ENCODE results near the gene UTF1.
"Not testable (repeated sequence)": the region's sequence is repeated elsewhere in the genome, so short reads cannot be mapped to it uniquely, and the experiment has no call there.

Gene UTF1

DNA sequence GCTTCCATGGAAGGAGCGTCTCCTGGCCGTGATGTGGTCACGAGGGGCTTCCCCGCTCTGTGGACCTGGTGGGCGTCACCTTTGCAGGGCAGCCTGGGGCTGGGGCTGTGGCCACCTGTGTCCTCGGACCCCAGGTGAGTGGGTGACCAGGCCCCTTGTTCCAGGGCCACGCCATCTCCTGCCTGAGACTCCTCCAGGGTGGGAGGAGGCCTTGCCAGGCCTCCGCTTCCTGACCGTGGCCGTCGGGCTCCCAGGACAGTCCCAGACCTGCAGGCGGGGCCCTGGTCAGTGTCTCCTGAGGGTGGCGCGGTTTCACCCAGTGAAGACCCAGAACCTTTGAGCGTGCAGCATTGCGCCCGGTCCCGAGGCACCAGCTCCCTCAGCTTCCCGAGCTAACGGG lies 20.4 kb upstream of the UTF1 start:
- DNase-seq (ENCODE audit: low read depth in 2 of 2), result no peak

DNA sequence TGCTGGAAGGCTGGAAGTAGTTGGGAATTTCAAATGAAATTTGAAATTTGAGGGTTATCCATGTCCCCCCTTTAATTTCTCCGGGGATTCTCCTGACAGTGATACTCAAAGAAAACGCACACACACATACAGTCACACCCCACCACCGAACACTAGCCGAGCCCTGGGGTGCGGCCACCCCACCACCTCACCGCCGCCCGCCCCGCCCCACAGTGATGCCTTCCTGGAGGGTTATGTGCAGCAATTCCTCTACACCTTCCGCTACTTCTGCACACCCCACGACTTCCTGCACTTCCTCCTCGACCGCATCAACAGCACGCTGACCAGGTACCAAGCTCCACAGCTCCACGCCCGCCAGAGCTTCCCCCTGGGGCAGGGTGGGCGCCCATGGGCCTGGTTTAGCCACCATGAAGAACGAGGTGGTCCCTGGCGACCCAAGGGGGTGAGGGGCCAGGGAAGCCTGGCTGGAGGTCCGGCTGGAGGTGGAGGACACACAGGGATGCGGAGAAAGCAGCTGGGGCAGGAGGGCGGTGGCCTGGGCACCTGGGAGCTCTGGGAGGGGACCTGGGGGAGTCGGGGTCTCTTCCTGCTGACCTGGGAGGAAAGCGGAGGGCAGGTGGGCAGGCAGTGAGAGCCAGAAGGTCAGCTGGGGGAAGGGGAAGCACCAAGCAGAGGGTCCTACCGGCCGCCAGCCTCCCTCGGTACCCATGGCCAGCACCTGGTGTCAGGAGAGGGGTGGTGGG lies 19.4 kb upstream of the UTF1 start:
- DNase-seq (ENCODE audit: low read depth in 2 of 2), result no peak

DNA sequence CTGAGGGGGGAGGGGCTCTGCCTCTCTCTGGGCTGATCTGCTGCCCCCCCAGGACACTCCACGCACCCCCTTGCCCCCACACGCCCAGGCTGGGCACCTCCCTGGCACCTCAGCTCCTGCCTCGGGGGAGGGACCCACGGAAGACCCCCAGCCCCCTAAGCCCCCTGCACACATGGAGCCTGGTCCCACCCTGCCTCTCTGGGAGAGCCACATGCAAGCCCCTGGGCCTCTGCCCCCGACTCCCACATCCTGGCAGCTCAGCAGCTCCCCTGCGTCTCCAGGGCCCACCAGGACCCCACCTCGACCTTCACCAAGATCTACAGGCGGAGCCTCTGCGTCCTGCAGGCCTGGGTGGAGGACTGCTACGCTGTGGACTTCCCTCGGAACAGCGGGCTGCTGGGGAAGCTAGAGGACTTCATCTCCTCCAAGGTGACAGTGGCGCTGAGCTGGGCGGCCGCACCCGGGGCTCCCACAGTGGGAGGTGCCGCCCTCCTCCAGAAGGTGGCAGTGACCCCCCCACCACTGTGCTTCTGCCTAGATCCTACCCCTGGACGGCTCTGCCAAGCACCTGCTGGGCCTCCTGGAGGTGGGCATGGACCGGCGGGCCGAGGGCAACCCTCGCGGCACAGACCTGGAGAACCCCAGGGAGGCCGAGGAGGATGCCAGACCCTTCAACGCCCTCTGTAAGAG lies 18.7 kb upstream of the UTF1 start:
- no peak for DNase-seq (ENCODE audit: low read depth in 2 of 2)

DNA sequence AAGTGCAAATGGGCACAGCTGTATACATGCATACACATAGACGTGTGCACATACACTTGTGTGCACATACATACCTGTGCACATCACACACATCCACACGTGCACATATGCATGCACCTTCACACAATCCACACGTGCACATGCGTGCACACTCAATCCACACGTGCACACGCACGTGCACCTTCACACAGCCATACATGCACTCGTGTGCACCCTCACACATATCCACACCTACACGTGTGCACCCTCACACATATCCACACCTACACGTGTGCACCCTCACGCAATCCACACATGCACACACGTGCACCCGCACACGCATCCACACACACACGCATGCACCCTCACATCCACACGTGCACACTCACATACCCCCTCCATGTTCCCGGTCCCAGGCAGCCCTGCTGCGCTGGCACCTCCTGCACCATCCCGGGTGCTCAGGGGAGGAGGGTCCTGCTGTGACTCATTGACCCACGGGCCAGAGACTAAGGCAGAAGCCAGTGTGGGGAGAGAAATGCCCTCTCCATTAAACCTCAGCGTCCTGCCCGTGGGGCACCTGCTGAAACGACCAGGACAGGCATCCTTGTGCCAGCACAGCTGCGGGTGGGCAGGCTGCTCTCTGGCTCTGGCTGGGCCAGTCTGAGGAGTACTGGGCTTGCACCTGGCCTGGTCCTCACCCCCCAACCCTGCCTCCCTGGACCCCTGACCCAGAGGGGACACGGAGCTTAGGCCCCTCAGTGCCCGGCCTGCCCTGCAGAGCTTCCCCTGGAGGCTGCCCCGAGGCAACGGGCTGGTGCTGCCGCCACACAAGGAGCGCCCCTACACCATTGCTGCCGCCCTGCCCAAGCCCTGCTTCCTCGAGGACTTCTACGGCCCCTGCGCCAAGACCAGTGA lies 17.8 kb upstream of the UTF1 start:
- DNase-seq (ENCODE audit: low read depth in 2 of 2), result no peak

DNA sequence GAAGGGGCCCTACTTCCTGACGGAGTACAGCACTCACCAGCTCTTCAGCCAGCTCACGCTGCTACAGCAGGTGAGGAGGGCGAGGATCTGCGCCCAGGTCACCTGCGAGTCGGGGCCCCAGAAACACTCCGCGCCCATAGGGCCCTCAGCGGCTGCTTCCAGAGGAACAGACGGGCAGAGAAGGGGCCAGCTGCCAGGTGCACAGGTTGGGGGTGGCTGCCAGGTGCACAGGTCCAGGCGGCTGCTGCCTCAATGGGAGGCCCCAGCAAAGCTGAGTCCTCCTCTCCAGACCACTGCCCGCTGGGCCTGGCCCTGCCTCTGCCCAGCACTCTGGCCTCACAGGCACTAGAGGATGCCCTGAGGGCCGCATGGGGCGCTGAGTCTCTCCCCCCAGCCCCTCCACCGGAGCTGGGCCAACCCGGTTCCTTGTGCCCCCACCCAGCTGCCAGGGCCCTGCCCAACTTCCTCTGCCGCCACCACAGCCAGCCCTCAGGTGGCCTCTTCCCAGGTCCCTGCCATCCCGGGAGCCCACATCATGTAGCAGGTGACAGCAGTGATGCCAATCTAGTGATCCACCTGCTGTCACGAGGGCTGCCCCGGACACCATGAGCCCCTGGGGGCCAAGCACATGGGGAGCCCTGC lies 17.0 kb upstream of the UTF1 start:
- DNase-seq (ENCODE audit: low read depth in 2 of 2), result no peak

DNA sequence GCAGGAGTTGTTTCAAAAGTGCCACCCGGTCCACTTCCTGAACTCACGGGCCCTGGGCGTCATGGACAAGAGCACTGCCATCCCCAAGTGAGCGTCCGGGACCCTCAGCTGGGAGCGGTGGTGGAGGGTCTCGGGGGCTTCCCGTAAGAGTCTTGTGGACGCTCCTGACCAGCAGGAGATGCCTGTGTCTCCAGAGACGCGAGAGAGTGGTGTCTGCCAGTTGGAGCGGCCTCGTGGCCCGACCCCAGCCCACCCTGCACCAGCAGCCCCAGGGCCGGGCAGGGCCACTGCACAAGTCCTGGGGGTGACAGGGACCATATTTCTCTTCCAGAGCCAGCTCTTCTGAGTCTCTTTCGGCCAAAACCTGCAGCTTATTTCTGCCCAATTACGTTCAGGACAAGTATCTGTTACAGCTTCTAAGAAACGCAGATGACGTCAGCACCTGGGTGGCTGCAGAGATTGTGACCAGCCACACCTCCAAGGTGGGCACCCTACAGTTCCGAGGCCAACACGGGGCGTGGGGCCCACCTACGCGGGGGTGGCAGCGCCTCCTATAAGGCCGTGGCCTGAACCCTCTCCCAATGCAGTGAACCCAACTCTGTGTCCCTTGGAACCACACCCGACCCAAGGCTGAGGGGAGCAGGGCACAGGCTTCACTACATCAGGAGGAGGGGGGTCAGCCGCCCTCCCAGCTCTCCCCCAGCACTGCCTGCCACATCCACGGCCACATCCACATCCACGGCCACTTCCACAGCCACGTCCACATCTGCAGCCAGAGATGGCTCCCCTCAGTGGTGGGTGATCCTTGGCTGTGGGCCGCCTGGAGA lies 16.2 kb upstream of the UTF1 start:
- no peak for DNase-seq (ENCODE audit: low read depth in 2 of 2)

DNA sequence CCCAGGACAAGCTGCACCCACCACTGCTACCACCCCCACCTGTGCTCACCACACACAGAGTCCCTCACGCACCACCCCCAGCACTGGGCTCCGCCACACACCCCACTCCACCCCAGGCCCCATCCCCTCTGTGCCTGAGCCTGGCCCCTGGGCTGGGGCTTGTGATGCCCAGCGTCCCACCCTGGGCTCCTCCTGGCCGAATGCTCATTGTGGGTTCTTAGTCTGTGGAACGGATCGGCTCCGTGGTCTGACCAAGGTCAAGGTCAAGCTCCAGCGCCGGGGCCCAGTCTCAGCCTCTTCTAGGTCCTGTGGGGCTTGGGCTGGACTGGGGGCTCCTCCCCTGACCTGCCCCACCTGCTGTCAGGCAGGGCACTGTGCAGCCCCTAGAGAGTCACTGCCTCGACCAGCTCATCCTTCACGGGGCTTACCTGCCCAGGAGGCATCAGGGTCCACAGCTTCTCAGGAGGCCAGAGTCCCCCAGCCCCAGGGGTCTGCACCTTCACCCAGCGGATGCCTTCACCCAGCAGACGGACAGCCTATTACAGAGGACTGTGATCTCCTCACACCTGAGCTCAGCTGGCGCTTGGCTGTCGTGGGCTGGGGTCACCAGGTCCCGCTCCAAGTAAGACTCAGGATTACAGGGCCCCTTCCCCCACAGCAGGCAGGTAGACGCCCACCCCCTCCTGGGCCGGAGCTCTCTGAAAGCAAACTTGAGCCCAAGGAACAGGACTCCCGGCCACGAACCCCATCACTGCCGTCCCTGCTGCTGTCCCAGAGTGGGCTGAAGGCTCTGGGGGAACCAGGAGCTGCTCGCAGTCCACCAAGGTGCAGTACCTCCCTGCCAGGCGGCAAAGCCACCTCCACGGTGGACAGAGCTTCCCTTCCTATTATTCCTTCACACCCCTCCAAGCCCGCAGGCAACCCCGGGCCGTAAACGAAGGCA lies 15.3 kb upstream of the UTF1 start:
- no peak for DNase-seq (ENCODE audit: low read depth in 2 of 2)

DNA sequence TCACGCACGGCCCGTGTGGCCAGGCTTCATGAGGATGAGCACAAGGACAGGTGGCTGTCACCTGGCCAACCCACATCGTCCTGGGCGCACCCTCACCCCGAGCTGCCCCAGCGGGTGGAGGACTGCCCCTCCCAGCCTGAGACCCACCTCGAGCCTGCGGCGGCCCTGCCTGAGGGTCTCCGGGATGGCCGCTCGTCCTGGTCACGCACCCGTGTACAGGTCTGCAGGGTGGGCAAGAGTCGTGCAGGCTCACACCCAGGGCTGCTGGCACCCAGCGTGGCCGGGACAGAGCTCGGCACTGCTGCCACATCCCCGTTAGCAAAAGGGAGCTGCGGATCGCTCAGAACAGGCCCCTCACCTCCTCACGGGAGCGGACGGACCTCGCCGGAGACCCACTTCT lies 14.4 kb upstream of the UTF1 start:
- no peak for DNase-seq (ENCODE audit: low read depth in 2 of 2)

DNA sequence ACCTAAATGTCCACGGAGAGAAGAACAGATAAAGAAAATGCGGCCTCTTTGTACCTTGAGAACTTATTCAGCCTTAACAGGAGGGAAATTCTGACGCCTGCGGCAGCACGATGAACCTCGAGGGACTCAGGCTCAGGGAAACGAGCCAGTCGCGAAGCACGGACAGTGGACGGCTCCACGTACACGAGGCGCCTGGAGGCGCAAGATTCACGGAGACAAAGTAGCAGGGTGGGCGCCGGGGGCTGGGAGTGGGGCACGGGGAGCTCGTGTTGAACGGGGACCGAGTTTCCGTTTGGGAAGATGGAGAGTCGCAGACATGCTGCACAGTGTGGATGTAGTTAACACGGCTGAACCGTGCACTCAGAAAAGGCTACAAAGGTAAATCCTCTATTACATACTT lies 13.2 kb upstream of the UTF1 start:
- no peak for DNase-seq (ENCODE audit: low read depth in 2 of 2)

DNA sequence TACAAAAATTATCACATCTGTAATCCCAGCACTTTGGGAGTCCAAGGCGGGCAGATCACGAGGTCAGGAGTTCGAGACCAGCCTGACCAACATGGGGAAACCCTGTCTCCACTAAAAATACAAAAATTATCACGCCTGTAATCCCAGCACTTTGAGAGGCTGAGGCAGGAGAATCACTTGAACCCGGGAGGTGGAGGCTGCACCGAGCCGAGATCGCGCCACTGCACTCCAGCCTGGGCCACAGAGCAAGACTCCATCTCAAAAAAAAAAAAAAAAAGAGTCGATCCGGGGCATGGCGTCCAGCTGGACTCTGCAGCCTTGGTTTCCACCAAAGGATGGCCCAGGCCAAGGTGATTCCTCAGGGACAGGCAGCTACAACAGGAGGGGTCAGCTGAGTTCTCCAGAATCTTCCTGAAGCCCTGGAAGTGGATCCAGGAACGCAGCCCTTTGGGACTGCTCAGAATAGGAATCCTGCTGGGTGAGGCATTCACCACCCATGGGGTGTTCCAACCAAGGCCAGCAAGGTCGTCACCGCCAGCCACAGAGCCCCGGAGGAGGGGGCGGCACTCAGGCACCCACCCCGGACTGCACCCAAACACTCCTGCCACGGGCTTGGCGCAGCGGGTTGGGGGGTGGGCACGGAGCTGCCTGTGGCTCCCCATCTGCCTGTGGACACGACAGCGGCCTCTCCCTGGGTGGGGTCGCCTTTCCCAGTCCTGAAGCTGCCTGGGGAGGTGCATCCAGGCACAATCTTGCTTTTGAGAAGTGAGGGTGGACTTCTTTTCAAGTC lies 12.0 kb upstream of the UTF1 start:
- no peak for DNase-seq (ENCODE audit: low read depth in 2 of 2)

DNA sequence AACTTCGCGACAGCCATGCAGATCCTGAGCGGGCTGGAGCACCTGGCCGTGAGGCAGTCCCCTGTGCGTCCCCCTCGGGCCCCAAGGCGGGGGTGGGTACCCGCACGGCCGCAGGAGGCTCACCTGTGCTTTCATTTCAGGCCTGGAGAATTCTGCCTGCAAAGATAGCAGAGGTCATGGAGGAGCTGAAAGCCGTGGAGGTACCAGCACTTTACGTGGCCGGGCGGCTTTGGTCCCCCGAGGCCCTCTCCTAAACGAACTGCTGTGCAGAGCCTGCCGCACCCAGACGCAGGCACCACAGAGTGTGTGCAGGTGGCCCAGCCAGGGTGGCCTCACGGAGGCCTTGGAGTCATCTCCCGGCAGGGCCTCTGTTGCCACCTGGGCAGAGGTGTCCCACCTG lies 11.1 kb upstream of the UTF1 start:
- DNase-seq (ENCODE audit: low read depth in 2 of 2), result no peak

DNA sequence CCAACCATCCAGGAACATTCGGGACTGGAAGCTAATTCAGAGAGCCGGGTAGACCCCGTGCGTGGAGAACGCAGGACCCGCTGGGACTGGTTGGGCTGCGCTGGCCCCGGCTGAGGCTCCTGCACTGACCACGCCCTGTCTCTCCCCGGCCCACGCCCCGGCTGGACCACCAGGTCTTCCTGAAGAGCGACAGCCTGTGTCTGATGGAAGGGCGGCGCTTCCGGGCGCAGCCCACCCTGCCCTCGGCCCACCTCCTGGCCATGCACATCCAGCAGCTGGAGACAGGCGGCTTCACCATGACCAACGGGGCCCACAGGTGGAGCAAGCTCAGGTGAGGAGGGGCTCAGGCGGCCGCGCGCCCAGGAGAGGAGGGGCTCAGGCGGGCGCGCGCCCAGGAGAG lies 10.2 kb upstream of the UTF1 start:
- DNase-seq (ENCODE audit: low read depth in 2 of 2), result no peak

DNA sequence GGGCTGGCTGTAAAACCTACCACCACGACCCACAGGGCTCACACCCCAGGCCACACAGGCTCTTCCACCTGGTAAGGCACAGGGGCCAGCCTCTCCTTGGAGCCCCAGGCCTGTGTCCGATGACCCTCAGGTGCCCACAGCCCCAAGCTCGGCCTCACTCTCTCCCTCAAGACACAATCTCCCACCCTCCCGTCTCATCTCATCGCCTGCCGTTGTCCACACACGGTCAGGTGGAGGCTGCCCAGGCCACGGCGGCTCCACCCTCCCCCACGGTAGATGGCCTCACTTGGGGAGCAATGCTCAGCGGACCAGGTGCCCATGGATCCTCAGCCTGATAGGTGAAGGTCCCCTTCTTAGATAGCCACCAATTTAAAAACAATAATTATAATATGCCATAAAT lies 8.7 kb upstream of the UTF1 start:
- DNase-seq (ENCODE audit: low read depth in 2 of 2), result no peak

DNA sequence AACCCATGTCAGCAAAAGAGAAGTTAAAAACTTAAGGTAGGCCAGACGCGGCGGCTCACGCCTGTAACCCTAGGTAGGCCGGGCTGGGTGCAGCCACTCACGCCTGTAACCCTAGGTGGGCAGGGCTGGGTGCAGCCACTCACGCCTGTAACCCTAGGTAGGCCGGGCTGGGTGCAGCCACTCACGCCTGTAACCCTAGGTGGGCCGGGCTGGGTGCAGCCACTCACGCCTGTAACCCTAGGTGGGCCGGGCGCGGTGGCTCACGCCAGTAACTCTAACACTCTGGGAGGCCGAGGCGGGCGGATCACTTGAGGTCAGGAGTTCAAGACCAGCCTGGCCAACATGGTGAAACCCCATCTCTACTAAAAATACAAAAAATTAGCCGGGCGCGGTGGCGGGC lies 8.3 kb upstream of the UTF1 start:
- not testable (repeated sequence) for DNase-seq (ENCODE audit: low read depth in 2 of 2)

DNA sequence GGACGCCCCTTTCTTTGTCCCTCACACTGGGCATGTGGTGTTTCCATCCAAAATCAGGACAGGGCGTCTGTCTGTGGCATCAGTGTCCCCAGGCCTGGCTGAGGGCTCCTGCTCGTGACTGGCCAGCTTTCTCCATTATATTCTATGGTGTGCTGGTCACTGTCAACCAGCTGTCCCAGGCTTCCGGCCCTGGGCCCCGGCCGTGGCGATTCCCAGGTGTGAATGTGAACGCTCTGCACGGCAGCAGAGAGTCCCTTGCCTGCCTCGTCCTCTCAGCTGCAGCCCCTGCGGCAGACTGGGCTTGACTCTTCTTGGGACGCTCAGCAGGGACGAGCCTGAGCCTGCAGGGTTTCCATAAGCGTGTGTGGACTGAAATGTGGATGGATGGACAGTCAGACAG lies 5.9 kb upstream of the UTF1 start:
- DNase-seq (ENCODE audit: low read depth in 2 of 2), result no peak

DNA sequence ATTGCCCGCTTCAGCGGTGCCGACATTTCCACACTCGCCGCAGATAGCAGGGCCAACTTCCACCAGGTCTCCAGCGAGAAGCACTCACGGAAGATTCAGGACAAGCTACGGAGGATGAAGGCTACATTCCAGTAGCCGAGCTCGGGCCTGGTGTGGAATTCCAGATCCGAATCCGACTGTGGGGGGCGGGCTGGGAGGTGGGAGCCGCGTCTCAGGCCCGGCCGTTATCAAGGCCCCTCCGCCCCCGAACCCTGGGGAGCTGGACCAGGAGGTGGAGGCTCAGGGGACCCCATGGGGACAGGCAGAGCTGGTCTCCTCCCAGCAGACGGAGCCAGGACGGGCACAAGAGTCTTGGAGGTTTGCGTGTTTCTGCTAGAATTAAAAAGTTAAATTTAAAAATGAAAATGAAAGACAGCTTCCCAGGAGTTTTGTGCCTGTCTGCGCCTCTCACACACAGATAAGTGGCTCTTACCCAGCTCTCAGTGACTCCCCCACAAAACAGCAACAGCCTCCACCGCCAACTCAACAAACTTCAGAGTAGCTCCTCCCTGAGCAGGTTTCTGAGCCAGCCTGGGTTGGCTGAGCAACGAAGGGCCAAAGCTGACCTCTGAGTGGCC lies 5.2 kb upstream of the UTF1 start:
- no peak for DNase-seq (ENCODE audit: low read depth in 2 of 2)

DNA sequence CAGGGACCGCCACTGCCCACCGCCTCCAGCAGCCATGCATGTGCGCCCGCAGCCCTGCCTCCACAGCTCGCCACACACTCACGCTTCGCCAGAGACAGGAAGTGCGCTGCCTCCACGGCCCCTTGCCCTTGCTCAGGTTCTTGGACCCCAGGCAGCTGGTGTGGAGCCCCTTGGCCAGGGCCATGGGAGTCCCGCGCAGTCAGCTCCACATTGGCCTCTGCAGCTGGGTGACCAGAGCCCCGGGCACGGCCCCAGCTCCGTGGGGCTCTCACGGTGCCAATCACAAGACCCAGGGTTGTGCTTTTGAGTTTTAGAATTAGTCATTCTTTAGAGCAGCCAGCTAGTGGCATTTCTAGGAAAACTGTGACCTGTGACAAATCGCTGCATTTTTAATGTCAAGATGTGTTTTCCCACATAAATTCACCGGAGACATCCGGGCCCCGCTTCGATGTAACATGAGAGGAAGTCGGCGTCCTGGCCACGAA lies 4.3 kb upstream of the UTF1 start:
- DNase-seq (ENCODE audit: low read depth in 2 of 2), result no peak

DNA sequence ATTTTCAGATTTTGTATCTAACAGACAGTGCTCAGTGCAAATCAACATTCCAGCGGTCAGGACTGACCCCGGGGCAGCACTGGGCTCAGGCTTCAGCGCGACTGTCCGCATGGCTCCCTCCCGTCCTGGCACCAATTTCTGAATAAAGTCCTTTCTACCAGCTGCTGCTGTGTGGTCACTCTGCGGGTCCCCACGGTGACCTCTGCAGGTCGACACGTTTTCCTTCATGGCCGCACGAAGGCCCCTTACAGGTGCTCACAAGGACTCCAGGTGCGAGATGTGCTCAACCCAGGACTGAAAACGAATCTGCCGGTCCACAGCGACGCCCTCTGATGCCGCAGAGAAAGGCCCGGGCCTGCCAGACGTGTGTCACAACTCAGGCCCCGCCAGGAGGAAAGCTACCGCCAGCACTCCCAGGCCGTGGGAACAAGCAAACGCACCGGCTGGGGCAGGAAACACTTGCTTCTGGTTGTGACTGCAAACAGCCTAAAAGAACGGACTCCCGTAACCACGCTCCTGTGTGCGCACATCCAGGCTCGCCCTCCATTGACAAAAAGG lies 3.7 kb upstream of the UTF1 start:
- no peak for DNase-seq (ENCODE audit: low read depth in 2 of 2)
